ENCODE measurements around the gene CHN1. TPM values are rescaled to one million over a fixed set of nuclear protein-coding genes. Genes with fewer than 3 reads are reported as not detected.

CHN1 gene
- total and polyA plus RNA-seq, 2 donors from 2014 or later, result 6.5 to 14.1 TPM

- H3K4me3 ChIP-seq (ENCODE audit: low read length in 3 of 3), result no peak overlapping the region
- H3K9me3 ChIP-seq (ENCODE audit: control insufficient read depth in 2 of 3, insufficient read depth in 1 of 3, low read length in 3 of 3), result no peaks in the 10 kb centered on the region
- no peaks in the 10 kb centered on the region for H3K36me3 ChIP-seq (ENCODE audit: control insufficient read depth in 2 of 3, insufficient read depth in 3 of 3, low read length in 3 of 3)
- intact Hi-C loops (cut with DNase I), result no loop called here
- peak in 1 of 5 donors; percentile 37 for DNase-seq
- no peak for TF ChIP-seq CTCF (IDR thresholded peaks at IDR 0.05; ENCODE audit: borderline replicate concordance, extremely low read depth, insufficient read depth)
- no peaks in the 10 kb centered on the region for H3K27me3 ChIP-seq (ENCODE audit: control insufficient read depth, insufficient read depth, low read length)
- H3K9ac ChIP-seq (ENCODE audit: low read length in 3 of 3), result no peak overlapping the region
- no peak overlapping the region for H3K27ac ChIP-seq (ENCODE audit: low read depth in 2 of 2, low read length in 2 of 2)
- no peak for FAIRE-seq
- H3K4me1 ChIP-seq (ENCODE audit: control insufficient read depth in 2 of 3, insufficient read depth in 2 of 3, low read depth in 1 of 3, low read length in 3 of 3), result no peaks in the 10 kb centered on the region
These were observed 146.4 kb downstream of the CHN1 start for GRCh38 chr2:174858745-174859144.

GRCh38 chr2:174856447-174856846 lies 148.7 kb downstream of the CHN1 start:
- Histone ChIP-seq H3K36me3 (ENCODE audit: control insufficient read depth in 2 of 3, insufficient read depth in 3 of 3, low read length in 3 of 3) (no peaks in the 10 kb centered on the region), H3K9ac (ENCODE audit: low read length in 3 of 3) (no peak overlapping the region), H3K9me3 (ENCODE audit: control insufficient read depth in 2 of 3, insufficient read depth in 1 of 3, low read length in 3 of 3) (no peaks in the 10 kb centered on the region), H3K27me3 (ENCODE audit: control insufficient read depth, insufficient read depth, low read length) (no peaks in the 10 kb centered on the region), H3K27ac (ENCODE audit: low read depth in 2 of 2, low read length in 2 of 2) (no peak overlapping the region), H3K4me1 (ENCODE audit: control insufficient read depth in 2 of 3, insufficient read depth in 2 of 3, low read depth in 1 of 3, low read length in 3 of 3) (no peaks in the 10 kb centered on the region), H3K4me3 (ENCODE audit: low read length in 3 of 3) (no peak overlapping the region)
- no peak for TF ChIP-seq CTCF (IDR thresholded peaks at IDR 0.05; ENCODE audit: borderline replicate concordance, extremely low read depth, insufficient read depth)
- DNase-seq (no peak), FAIRE-seq (no peak)
- intact Hi-C loops (cut with DNase I), result no loop called here

GRCh38 chr2:174846941-174847938 lies 157.9 kb downstream of the CHN1 start:
- FAIRE-seq (no peak), DNase-seq (peak in 3 of 5 donors; percentile 40 to 86 (median 66))
- Histone ChIP-seq H3K9ac (ENCODE audit: low read length in 3 of 3) (peak overlapping the region in 1 of 3 donors; percentile 14), H3K4me1 (ENCODE audit: control insufficient read depth in 2 of 3, insufficient read depth in 2 of 3, low read depth in 1 of 3, low read length in 3 of 3) (no peaks in the 10 kb centered on the region), H3K36me3 (ENCODE audit: control insufficient read depth in 2 of 3, insufficient read depth in 3 of 3, low read length in 3 of 3) (no peaks in the 10 kb centered on the region), H3K27me3 (ENCODE audit: control insufficient read depth, insufficient read depth, low read length) (no peaks in the 10 kb centered on the region), H3K4me3 (ENCODE audit: low read length in 3 of 3) (peak overlapping the region in 2 of 3 donors; percentile 2 to 55), H3K27ac (ENCODE audit: low read depth in 2 of 2, low read length in 2 of 2) (no peak overlapping the region), H3K9me3 (ENCODE audit: control insufficient read depth in 2 of 3, insufficient read depth in 1 of 3, low read length in 3 of 3) (no peaks in the 10 kb centered on the region)
- TF ChIP-seq CTCF (IDR thresholded peaks at IDR 0.05; ENCODE audit: borderline replicate concordance, extremely low read depth, insufficient read depth), result no peak
- intact Hi-C loops (cut with DNase I), result no loop called here

Measured in kidney (tissue), 14 donors.